ENCODE measurements around the gene CARNS1.

CARNS1 gene

GRCh38 chr11:67376063-67376820 lies 39.2 kb upstream of the CARNS1 start:
- in situ Hi-C loops (cut with MboI; ENCODE audit: low sequenced_read_pairs) = no loop called here

- in situ Hi-C loops (cut with MboI; ENCODE audit: low sequenced_read_pairs) = no loop called here
These were observed 38.3 kb upstream of the CARNS1 start for GRCh38 chr11:67376873-67377808.

GRCh38 chr11:67378544-67378943 lies 36.9 kb upstream of the CARNS1 start:
- in situ Hi-C loops (cut with MboI; ENCODE audit: low sequenced_read_pairs) = no loop called here

GRCh38 chr11:67379061-67380058 lies 36.1 kb upstream of the CARNS1 start:
- in situ Hi-C loops (cut with MboI; ENCODE audit: low sequenced_read_pairs) = loop anchor here (10.0 kb wide), 1 partner anchor 115 kb away; the partner anchor contains the start of gene GRK2

GRCh38 chr11:67381244-67381972 lies 34.1 kb upstream of the CARNS1 start:
- in situ Hi-C loops (cut with MboI; ENCODE audit: low sequenced_read_pairs) = loop anchor here (10.0 kb wide), 1 partner anchor 117 kb away; the partner anchor contains the start of gene GRK2

GRCh38 chr11:67382276-67383136 lies 33.0 kb upstream of the CARNS1 start:
- in situ Hi-C loops (cut with MboI; ENCODE audit: low sequenced_read_pairs) = loop anchor here (10.0 kb wide), 1 partner anchor 118 kb away; the partner anchor contains the start of gene GRK2

GRCh38 chr11:67384851-67385366 lies 30.6 kb upstream of the CARNS1 start:
- in situ Hi-C loops (cut with MboI; ENCODE audit: low sequenced_read_pairs) = loop anchor here (10.0 kb wide), 1 partner anchor 120 kb away; the partner anchor contains the start of gene GRK2

- in situ Hi-C loops (cut with MboI; ENCODE audit: low sequenced_read_pairs) = loop anchor here (10.0 kb wide), 1 partner anchor 122 kb away; the partner anchor contains the start of gene GRK2
These were observed 28.4 kb upstream of the CARNS1 start for GRCh38 chr11:67387069-67387468.

GRCh38 chr11:67387518-67387917 lies 28.0 kb upstream of the CARNS1 start:
- in situ Hi-C loops (cut with MboI; ENCODE audit: low sequenced_read_pairs) = loop anchor here (10.0 kb wide), 1 partner anchor 123 kb away; the partner anchor contains the start of gene GRK2

- in situ Hi-C loops (cut with MboI; ENCODE audit: low sequenced_read_pairs) = loop anchor here (10.0 kb wide), 1 partner anchor 125 kb away; the partner anchor contains the start of gene GRK2
These were observed 26.0 kb upstream of the CARNS1 start for GRCh38 chr11:67389477-67389876.

- in situ Hi-C loops (cut with MboI; ENCODE audit: low sequenced_read_pairs) = no loop called here
These were observed 24.6 kb upstream of the CARNS1 start for GRCh38 chr11:67390947-67391303.

GRCh38 chr11:67391304-67392182 lies 23.9 kb upstream of the CARNS1 start, which contains the start of gene RAD9A:
TSS of gene RAD9A (plus strand) at chr11:67391986. CDS start at chr11:67392045, 59 bp downstream.
- in situ Hi-C loops (cut with MboI; ENCODE audit: low sequenced_read_pairs) = no loop called here

- in situ Hi-C loops (cut with MboI; ENCODE audit: low sequenced_read_pairs) = no loop called here
These were observed 23.2 kb upstream of the CARNS1 start for GRCh38 chr11:67392183-67392715.

GRCh38 chr11:67393437-67393836 lies 22.0 kb upstream of the CARNS1 start:
- in situ Hi-C loops (cut with MboI; ENCODE audit: low sequenced_read_pairs) = no loop called here

- in situ Hi-C loops (cut with MboI; ENCODE audit: low sequenced_read_pairs) = no loop called here
These were observed 21.5 kb upstream of the CARNS1 start for GRCh38 chr11:67393990-67394389.

- in situ Hi-C loops (cut with MboI; ENCODE audit: low sequenced_read_pairs) = no loop called here
These were observed 19.8 kb upstream of the CARNS1 start for GRCh38 chr11:67395555-67396258.

All from HL-60/S4 treated with retinoic acid at 250 ng/mL for 4 days and 3 days (cell line).